Neural cell (in vitro differentiated cells): ENCODE data around the gene KCNJ1. TPM values are rescaled to one million over a fixed set of nuclear protein-coding genes. Genes with fewer than 3 reads are reported as not detected.
A peak's percentile ranks its signal among the peaks of the same experiment; 100 is the strongest.

Experiments
- H2AFZ ChIP-seq: fragments of 200-600, 300-800 bp; sonication (generic), shearing (Covaris generic); 2 replicates; pipeline ENCODE4 v1.6.0; 2014; ENCODE audit warnings: low read depth, mild to moderate bottlenecking, antibody characterized with exemption, low read length, moderate library complexity
- H3F3A ChIP-seq: fragments of 200-600 bp; shearing (Covaris generic); 2 replicates; pipeline ENCODE4 v1.6.1; 2016; ENCODE audit warnings: mild to moderate bottlenecking, moderate library complexity, mixed read lengths, antibody characterized with exemption, low read length; ENCODE audit not compliant: insufficient read depth, poor library complexity, severe bottlenecking
- H3K27ac ChIP-seq: fragments of 200-600, 300-800 bp; sonication (generic), shearing (Covaris generic); 2 replicates; pipeline ENCODE4 v1.5.1; 2014; ENCODE audit warnings: mild to moderate bottlenecking, low read length, moderate library complexity
- H3K27me3 ChIP-seq: fragments of 300-800, 200-600 bp; sonication (generic), shearing (Covaris generic); 2 replicates; pipeline ENCODE4 v1.6.0; 2014; ENCODE audit warnings: mild to moderate bottlenecking, low read depth, low read length, moderate library complexity; ENCODE audit not compliant: insufficient read depth
- H3K36me3 ChIP-seq: fragments of 300-800, 200-600 bp; sonication (generic), shearing (Covaris generic); 2 replicates; pipeline ENCODE4 v1.5.1; 2014; ENCODE audit warnings: mild to moderate bottlenecking, antibody characterized with exemption, low read length, moderate library complexity; ENCODE audit not compliant: insufficient read depth
- H3K4me2 ChIP-seq: fragments of 300-800, 200-600 bp; sonication (generic), shearing (Covaris generic); 2 replicates; pipeline ENCODE4 v1.6.0; 2014; ENCODE audit warnings: mild to moderate bottlenecking, low read length
- H3K4me3 ChIP-seq: fragments of 300-800, 200-600 bp; sonication (generic), shearing (Covaris generic); 2 replicates; pipeline ENCODE4 v1.5.1; 2014; ENCODE audit warnings: mild to moderate bottlenecking, low read length, moderate library complexity
- H3K79me2 ChIP-seq: fragments of 200-600 bp; shearing (Covaris generic); replicated peaks from 2 replicates; pipeline ENCODE4 v1.6.0; 2014; ENCODE audit warnings: mild to moderate bottlenecking, low read length, moderate library complexity; ENCODE audit not compliant: insufficient read depth
- H3K9ac ChIP-seq: fragments of 300-800, 200-600 bp; sonication (generic), shearing (Covaris generic); 2 replicates; pipeline ENCODE4 v1.6.1; 2016; ENCODE audit warnings: mild to moderate bottlenecking, low read length, mixed read lengths
- H3K9me2 ChIP-seq: fragments of 200-600 bp; shearing (Covaris generic); 2 replicates; pipeline ENCODE4 v1.6.1; 2016; ENCODE audit warnings: mild to moderate bottlenecking, low read length, mixed read lengths; ENCODE audit not compliant: insufficient read depth
- H3K9me3 ChIP-seq: fragments of 200-600, 300-800 bp; sonication (generic), shearing (Covaris generic); 2 replicates; pipeline ENCODE4 v1.6.1; 2016; ENCODE audit warnings: mild to moderate bottlenecking, mixed run types, low read length, moderate library complexity, mixed read lengths
- H4K20me1 ChIP-seq: fragments of 200-600 bp; shearing (Covaris generic); 2 replicates; pipeline ENCODE4 v1.6.1; 2016; ENCODE audit warnings: mild to moderate bottlenecking, mixed run types; ENCODE audit not compliant: insufficient read depth
- CTCF ChIP-seq: fragments of 450-650 bp; IDR thresholded peaks from 2 replicates; pipeline ENCODE4 v1.5.1; 2014; ENCODE audit warnings: antibody characterized with exemption, mild to moderate bottlenecking, moderate library complexity; ENCODE audit not compliant: poor library complexity, severe bottlenecking
- EP300 ChIP-seq: fragments of 450-650 bp; conservative IDR thresholded peaks from 2 replicates; pipeline ENCODE4 v1.6.1; 2014; ENCODE audit warnings: antibody characterized with exemption, mild to moderate bottlenecking, moderate library complexity; ENCODE audit not compliant: poor library complexity, severe bottlenecking
- EZH2 ChIP-seq: fragments of 200-600, 300-800 bp; shearing (Covaris generic), sonication (generic); IDR thresholded peaks from 2 replicates; pipeline ENCODE4 v1.6.1; 2014; ENCODE audit warnings: antibody characterized with exemption, low read length, borderline replicate concordance, mild to moderate bottlenecking; ENCODE audit not compliant: insufficient read depth, poor library complexity, severe bottlenecking
- MXI1 ChIP-seq: fragments of 450-650 bp; conservative IDR thresholded peaks from 2 replicates; pipeline ENCODE4 v1.6.1; 2014; ENCODE audit warnings: antibody characterized with exemption, mild to moderate bottlenecking; ENCODE audit not compliant: poor library complexity, severe bottlenecking
- POLR2AphosphoS5 ChIP-seq: IDR thresholded peaks from 2 replicates; pipeline ENCODE4 v1.6.1; 2012
- RAD21 ChIP-seq: fragments of 450-650 bp; conservative IDR thresholded peaks from 2 replicates; pipeline ENCODE4 v1.6.1; 2014; ENCODE audit warnings: antibody characterized with exemption, mild to moderate bottlenecking, moderate library complexity
- SMC3 ChIP-seq: fragments of 450-650 bp; conservative IDR thresholded peaks from 2 replicates; pipeline ENCODE4 v1.6.1; 2014; ENCODE audit warnings: antibody characterized with exemption, mild to moderate bottlenecking, moderate library complexity; ENCODE audit not compliant: poor library complexity
- TAF1 ChIP-seq: IDR thresholded peaks from 2 replicates; pipeline ENCODE4 v1.6.1; 2012; ENCODE audit warnings: low read depth
- polyA plus RNA-seq: library from polyadenylated mRNA; depleted of rRNA; stranded (reverse); fragments of >200 nt; gene quantifications from 2 replicates; pipeline ENCODE4 v1.2.3, GENCODE V29; 2014
- TF ChIP-seq, protein P1 (sequence below): IDR thresholded peaks from 2 replicates; pipeline ENCODE4 v1.6.1; 2012; ENCODE audit warnings: borderline replicate concordance

Gene KCNJ1
- polyA plus RNA-seq, 1 donor from 2014 or later, result 0.22 TPM

GRCh38 chr11:128906185-128907050 lies 39.3 kb upstream of the KCNJ1 start:
- Histone ChIP-seq H3K4me3 (no peak overlapping the region), H3K27me3 (peaks cover 60% of the 10 kb centered on the region), H3K9ac (no peak overlapping the region), H4K20me1 (no peaks in the 10 kb centered on the region), H3K9me3 (no peaks in the 10 kb centered on the region), H3K4me2 (no peak overlapping the region), H3K79me2 (no peaks in the 10 kb centered on the region), H3K36me3 (no peaks in the 10 kb centered on the region), H3F3A (no peaks in the 10 kb centered on the region), H2AFZ (no peak overlapping the region), H3K27ac (no peak overlapping the region), H3K9me2 (no peaks in the 10 kb centered on the region)
- TF ChIP-seq POLR2AphosphoS5 (no peak), CTCF (no peak), EZH2 (no peak), TAF1 (no peak), EP300 (no peak)
- TF ChIP-seq, protein P1, sequence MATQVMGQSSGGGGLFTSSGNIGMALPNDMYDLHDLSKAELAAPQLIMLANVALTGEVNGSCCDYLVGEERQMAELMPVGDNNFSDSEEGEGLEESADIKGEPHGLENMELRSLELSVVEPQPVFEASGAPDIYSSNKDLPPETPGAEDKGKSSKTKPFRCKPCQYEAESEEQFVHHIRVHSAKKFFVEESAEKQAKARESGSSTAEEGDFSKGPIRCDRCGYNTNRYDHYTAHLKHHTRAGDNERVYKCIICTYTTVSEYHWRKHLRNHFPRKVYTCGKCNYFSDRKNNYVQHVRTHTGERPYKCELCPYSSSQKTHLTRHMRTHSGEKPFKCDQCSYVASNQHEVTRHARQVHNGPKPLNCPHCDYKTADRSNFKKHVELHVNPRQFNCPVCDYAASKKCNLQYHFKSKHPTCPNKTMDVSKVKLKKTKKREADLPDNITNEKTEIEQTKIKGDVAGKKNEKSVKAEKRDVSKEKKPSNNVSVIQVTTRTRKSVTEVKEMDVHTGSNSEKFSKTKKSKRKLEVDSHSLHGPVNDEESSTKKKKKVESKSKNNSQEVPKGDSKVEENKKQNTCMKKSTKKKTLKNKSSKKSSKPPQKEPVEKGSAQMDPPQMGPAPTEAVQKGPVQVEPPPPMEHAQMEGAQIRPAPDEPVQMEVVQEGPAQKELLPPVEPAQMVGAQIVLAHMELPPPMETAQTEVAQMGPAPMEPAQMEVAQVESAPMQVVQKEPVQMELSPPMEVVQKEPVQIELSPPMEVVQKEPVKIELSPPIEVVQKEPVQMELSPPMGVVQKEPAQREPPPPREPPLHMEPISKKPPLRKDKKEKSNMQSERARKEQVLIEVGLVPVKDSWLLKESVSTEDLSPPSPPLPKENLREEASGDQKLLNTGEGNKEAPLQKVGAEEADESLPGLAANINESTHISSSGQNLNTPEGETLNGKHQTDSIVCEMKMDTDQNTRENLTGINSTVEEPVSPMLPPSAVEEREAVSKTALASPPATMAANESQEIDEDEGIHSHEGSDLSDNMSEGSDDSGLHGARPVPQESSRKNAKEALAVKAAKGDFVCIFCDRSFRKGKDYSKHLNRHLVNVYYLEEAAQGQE, result no peak

- Histone ChIP-seq H3K4me2 (no peak overlapping the region), H3K27me3 (peaks cover 68% of the 10 kb centered on the region), H3K9me2 (no peaks in the 10 kb centered on the region), H4K20me1 (no peaks in the 10 kb centered on the region), H3K36me3 (no peaks in the 10 kb centered on the region), H2AFZ (no peak overlapping the region), H3K27ac (no peak overlapping the region), H3K9ac (peak overlapping the region; percentile 11), H3K9me3 (no peaks in the 10 kb centered on the region), H3K79me2 (no peaks in the 10 kb centered on the region), H3F3A (no peaks in the 10 kb centered on the region), H3K4me3 (peak overlapping the region; percentile 54)
- no peak for TF ChIP-seq POLR2AphosphoS5
- no peak for TF ChIP-seq RAD21
- TF ChIP-seq SMC3, result no peak
- TF ChIP-seq, protein P1, result no peak
- TF ChIP-seq EZH2, result no peak
- TF ChIP-seq EP300, result no peak
- no peak for TF ChIP-seq CTCF
- no peak for TF ChIP-seq TAF1
- TF ChIP-seq MXI1, result no peak
Measured at GRCh38 chr11:128905345-128906184, 38.5 kb upstream of the KCNJ1 start.
